Activated B cell treated with CpG ODN at 0.5 μM for 24 hours (primary cell): ENCODE measurements around the gene KDM4B. TPM values are rescaled to one million over a fixed set of nuclear protein-coding genes. Genes with fewer than 3 reads are reported as not detected.
"Not testable (repeated sequence)": the region's sequence is repeated elsewhere in the genome, so short reads cannot be mapped to it uniquely, and the experiment has no call there.

ENCODE experiments used
- ATAC-seq: fragments of 200-7000 bp; cut with Tn5 transposase; one replicate; pipeline ENCODE4 v1.10.0; 2021; ENCODE audit warnings: low read depth, mild to moderate bottlenecking, moderate library complexity
- CTCF ChIA-PET: fragments of 350-600 bp; sonication (Branson Sonifier 250); formaldehyde crosslinking; loops from one replicate; lab custom pipeline; 2021; ENCODE audit warnings: antibody characterized with exemption; lab: Charles Lee
- POLR2A ChIA-PET: fragments of 350-600 bp; sonication (Branson Sonifier 250); formaldehyde crosslinking; loops from one replicate; lab custom pipeline; 2021; ENCODE audit warnings: antibody characterized with exemption; lab: Charles Lee
- DNase-seq: peaks from one replicate; pipeline ENCODE4 v3.0.0; 2022
- H3K27ac Mint-ChIP-seq: one replicate; pipeline ENCODE4 v1.8.0; 2020; ENCODE audit warnings: mixed read lengths
- H3K27me3 Mint-ChIP-seq: one replicate; pipeline ENCODE4 v1.8.0; 2021; ENCODE audit warnings: mixed read lengths
- H3K36me3 Mint-ChIP-seq: one replicate; pipeline ENCODE4 v1.8.0; 2021; ENCODE audit warnings: low read depth, mixed read lengths
- H3K4me1 Mint-ChIP-seq: one replicate; pipeline ENCODE4 v1.8.0; 2021; ENCODE audit warnings: mixed read lengths
- H3K4me3 Mint-ChIP-seq: one replicate; pipeline ENCODE4 v1.8.0; 2020; ENCODE audit warnings: mild to moderate bottlenecking, mixed read lengths
- H3K9me3 Mint-ChIP-seq: one replicate; pipeline ENCODE4 v1.8.0; 2020; ENCODE audit warnings: mixed read lengths
- CTCF ChIP-seq: fragments of 200-600 bp; IDR thresholded peaks from one replicate; pipeline ENCODE4 v1.8.0; 2022; ENCODE audit warnings: antibody characterized with exemption, mild to moderate bottlenecking
- intact Hi-C: fragments of 100-400 bp; cut with micrococcal nuclease; formaldehyde crosslinking; loops from one replicate; pipeline ENCODE4 v1.15.1; 2024
- total RNA-seq: library from RNA; stranded (reverse); gene quantifications from 2 replicates; pipeline ENCODE4 v1.2.3, GENCODE V29; 2022

The KDM4B gene
- total RNA-seq, 1 donor from 2014 or later: 88.9 TPM

DNA sequence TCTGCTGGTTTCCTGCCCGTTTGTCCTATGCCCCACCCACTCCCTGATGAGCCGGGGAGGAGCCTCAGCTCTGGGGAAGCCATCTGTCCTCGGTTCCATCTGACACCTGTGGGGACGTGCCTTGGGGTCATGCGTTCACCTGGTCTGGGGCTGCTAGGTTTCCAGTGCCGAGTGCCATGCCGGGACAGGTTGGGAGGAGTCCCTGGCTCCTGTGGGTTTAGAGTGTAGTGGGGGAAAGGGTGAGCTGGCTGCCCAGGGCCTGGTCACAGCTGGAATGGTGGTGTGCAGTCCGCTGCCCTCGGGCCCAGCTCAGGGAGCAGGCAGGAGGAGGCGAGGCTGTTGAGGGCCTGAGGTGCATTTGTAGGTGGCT is 2.5 kb downstream of the KDM4B start:
- Mint-ChIP-seq H3K4me3 (peak overlapping the region; percentile 88), H3K27ac (no peak overlapping the region), H3K9me3 (no peaks in the 10 kb centered on the region), H3K36me3 (peaks cover 14% of the 10 kb centered on the region), H3K4me1 (peaks cover 43% of the 10 kb centered on the region), H3K27me3 (no peaks in the 10 kb centered on the region)
- intact Hi-C loops: no loop called here
- CTCF ChIA-PET: no interaction called here
- no peak for DNase-seq
- POLR2A ChIA-PET: interaction anchor here (0.6 to 1.0 kb wide), 2 partner anchors 55 to 72 kb away, joined by 3 read pairs; no protein-coding TSS in a partner anchor
- no peak for TF ChIP-seq CTCF
- no peak for ATAC-seq

GRCh38 chr19:4971816-4972495 is 3.0 kb downstream of the KDM4B start:
- intact Hi-C loops: no loop called here
- H3K27ac Mint-ChIP-seq: no peak overlapping the region

DNA sequence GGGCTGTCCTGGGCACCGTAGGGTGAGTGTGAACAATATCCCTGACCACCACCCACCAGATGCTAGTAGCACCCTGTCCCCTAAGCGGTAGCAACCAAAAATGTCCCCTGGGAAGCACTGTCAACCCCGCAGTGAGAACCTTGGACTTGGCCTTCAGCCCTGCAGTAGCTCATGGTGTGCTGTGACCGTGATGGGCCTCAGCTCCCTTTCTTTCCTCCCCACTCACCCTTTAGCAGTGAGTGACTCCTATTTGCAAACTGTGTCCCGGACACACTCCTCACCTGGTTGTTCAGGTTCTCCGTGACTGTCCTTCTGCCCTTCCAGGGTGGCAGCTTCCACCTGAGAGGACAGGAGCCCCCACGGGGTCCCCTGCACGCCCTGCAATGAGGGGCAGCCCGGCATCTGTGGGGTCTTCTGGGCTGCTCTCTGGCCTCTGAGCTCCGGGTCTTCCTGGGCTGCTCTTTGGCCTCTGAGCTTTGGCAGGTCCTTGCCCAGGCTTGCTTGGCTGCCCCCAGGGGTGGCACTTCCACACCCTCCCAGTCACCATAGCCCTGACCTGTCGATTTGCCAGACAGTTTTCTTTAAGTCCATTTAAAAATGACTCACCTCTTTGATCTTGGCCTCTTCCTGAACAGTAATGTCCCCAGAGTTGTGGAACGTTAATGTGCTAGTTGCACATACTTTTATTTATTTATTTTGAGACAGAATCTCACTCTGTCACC is 3.8 kb downstream of the KDM4B start:
- no peaks in the 10 kb centered on the region for H3K9me3 Mint-ChIP-seq
- ATAC-seq: no peak
- peaks cover 55% of the 10 kb centered on the region for H3K4me1 Mint-ChIP-seq
- DNase-seq: no peak
- TF ChIP-seq CTCF: no peak
- H3K27me3 Mint-ChIP-seq: no peaks in the 10 kb centered on the region
- ChIA-PET POLR2A (interaction anchor here (0.6 kb wide), 3 partner anchors 59 to 745 kb away, joined by 3 to 10 read pairs (median 4); no protein-coding TSS in a partner anchor), CTCF (interaction anchor here (0.9 kb wide), 1 partner anchor 121 kb away, joined by 3 read pairs; no protein-coding TSS in a partner anchor)
- H3K36me3 Mint-ChIP-seq: peaks cover 23% of the 10 kb centered on the region
- no peak overlapping the region for H3K27ac Mint-ChIP-seq
- no peak overlapping the region for H3K4me3 Mint-ChIP-seq
- intact Hi-C loops: no loop called here

More at GRCh38 chr19:4971816-4972495, 3.0 kb downstream of the KDM4B start:
- ChIA-PET CTCF (interaction anchor here (0.9 kb wide), 1 partner anchor 120 kb away, joined by 3 read pairs; no protein-coding TSS in a partner anchor), POLR2A (interaction anchor here (0.6 to 1.0 kb wide), 2 partner anchors 73 to 746 kb away, joined by 3 to 4 read pairs; no protein-coding TSS in a partner anchor)
- Mint-ChIP-seq H3K36me3 (peaks cover 17% of the 10 kb centered on the region), H3K9me3 (no peaks in the 10 kb centered on the region), H3K4me1 (peaks cover 48% of the 10 kb centered on the region), H3K4me3 (peak overlapping the region; percentile 88), H3K27me3 (no peaks in the 10 kb centered on the region)
- DNase-seq (no peak), ATAC-seq (no peak)
- TF ChIP-seq CTCF: no peak

- Mint-ChIP-seq H3K4me3 (no peak overlapping the region), H3K36me3 (peaks cover 27% of the 10 kb centered on the region), H3K27ac (no peak overlapping the region), H3K27me3 (no peaks in the 10 kb centered on the region), H3K9me3 (no peaks in the 10 kb centered on the region), H3K4me1 (peaks cover 62% of the 10 kb centered on the region)
- CTCF ChIA-PET: interaction anchor here (0.7 kb wide), 1 partner anchor 703 kb away, joined by 3 read pairs; no protein-coding TSS in a partner anchor
- DNase-seq: no peak
- TF ChIP-seq CTCF: no peak
- no peak for ATAC-seq
- intact Hi-C loops: no loop called here
- POLR2A ChIA-PET: interaction anchor here (0.6 kb wide), 2 partner anchors 58 to 647 kb away, joined by 3 to 6 read pairs; no protein-coding TSS in a partner anchor
Observed at GRCh38 chr19:4974880-4975469, 6.1 kb downstream of the KDM4B start.

DNA sequence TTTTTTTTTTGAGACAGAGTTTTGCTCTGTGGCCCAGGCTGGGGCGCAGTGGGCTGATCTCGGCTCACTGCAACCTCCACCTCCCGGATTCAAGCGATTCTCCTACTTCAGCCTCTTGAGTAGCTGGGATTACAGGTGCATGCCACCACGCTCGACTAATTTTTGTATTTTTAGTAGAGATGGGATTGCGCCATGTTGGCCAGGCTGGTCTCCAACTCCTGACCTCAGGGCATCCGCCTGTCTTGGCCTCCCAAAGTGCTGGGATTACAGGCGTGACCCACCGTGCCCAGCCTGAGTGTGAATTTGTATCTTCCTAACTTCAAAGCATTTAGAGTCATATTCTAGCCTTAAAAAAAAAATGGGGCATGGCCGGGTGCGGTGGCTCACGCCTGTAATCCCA is 6.7 kb downstream of the KDM4B start:
- POLR2A ChIA-PET: interaction anchor here (0.6 to 0.7 kb wide), 3 partner anchors 15 to 646 kb away, joined by 3 to 9 read pairs (median 8); no protein-coding TSS in a partner anchor
- not testable (repeated sequence) for H3K4me3 Mint-ChIP-seq

More for the DNA sequence above, 6.7 kb downstream of the KDM4B start:
- ATAC-seq, H3K27me3 Mint-ChIP-seq, intact Hi-C loops, H3K9me3 Mint-ChIP-seq, DNase-seq, H3K27ac Mint-ChIP-seq, CTCF ChIA-PET: not testable (repeated sequence)
- Mint-ChIP-seq H3K36me3 (peaks cover 26% of the 10 kb centered on the region), H3K4me1 (peaks cover 60% of the 10 kb centered on the region)
